BLaER1 treated with 17β-estradiol and CSF1 and Interleukin-3, amounts not matched to agents 10 nM and 100 nM (cell line): ENCODE data around the gene ABL1.
A peak's percentile ranks its signal among the peaks of the same experiment; 100 is the strongest.

ENCODE experiments used
- H3K27ac ChIP-seq, 11 experiments: shearing (Covaris generic); formaldehyde crosslinking; 2 replicates each; pipeline ENCODE4 v1.8.1; 2022
- H3K27me3 ChIP-seq, 11 experiments: shearing (Covaris generic); formaldehyde crosslinking; 2 replicates each; pipeline ENCODE4 v1.8.1; 2022
- H3K36me3 ChIP-seq, 11 experiments: shearing (Covaris generic); formaldehyde crosslinking; 2 replicates each; pipeline ENCODE4 v1.8.1; 2022
- H3K4me1 ChIP-seq, 10 experiments: shearing (Covaris generic); formaldehyde crosslinking; 2 replicates each; pipeline ENCODE4 v1.8.1; 2022
- H3K4me2 ChIP-seq, 11 experiments: shearing (Covaris generic); formaldehyde crosslinking; 2 replicates each; pipeline ENCODE4 v1.8.1; 2022
- H3K4me3 ChIP-seq, 10 experiments: shearing (Covaris generic); formaldehyde crosslinking; 2 replicates each; pipeline ENCODE4 v1.8.1; 2022
- H3K9ac ChIP-seq, 11 experiments: shearing (Covaris generic); formaldehyde crosslinking; 2 replicates each; pipeline ENCODE4 v1.8.1; 2022
- H3K9me3 ChIP-seq, 11 experiments: shearing (Covaris generic); formaldehyde crosslinking; replicated peaks in 1 of 11; 2 replicates each; pipeline ENCODE4 v1.8.1; 2022
- H4K20me1 ChIP-seq, 11 experiments: shearing (Covaris generic); formaldehyde crosslinking; 2 replicates each; pipeline ENCODE4 v1.8.1; 2022
- Cebpa-rat ChIP-seq, 11 experiments: shearing (Covaris generic); IDR thresholded peaks; 2 replicates each; pipeline ENCODE4 v1.8.1; 2022

ABL1 gene

DNA sequence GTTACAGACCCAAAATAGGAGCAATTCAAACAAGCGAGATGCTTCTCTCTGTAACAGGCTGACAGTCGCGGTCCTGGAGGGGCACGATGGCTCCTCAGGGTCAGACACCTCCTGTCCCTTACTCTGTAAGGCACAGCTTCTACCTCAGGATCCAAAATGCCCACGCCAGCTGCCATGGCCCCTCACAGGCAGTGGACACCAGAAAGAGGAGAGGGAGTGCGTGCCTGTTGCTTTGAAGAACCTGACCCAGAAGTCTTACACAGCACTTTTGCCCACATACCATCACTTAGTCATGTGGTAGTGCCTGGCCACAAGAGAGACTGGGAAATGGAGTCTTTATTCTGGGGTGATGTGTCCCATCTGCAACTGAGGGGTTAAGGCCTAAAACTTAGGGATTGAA is 11.6 kb upstream of the ABL1 start:
- no peak for TF ChIP-seq Cebpa-rat (IDR thresholded peaks at IDR 0.05)
- Histone ChIP-seq H3K9me3 (peaks cover 5 to 22% (median 17%) of the 10 kb centered on the region in 11 experiments; a peak in 21 of 22 replicates), H3K27ac (no peak overlapping the region), H3K4me1 (peaks cover 0 to 29% (median 9%) of the 10 kb centered on the region in 10 experiments; a peak in 12 of 20 replicates), H3K36me3 (peaks cover 0 to 12% (median 2%) of the 10 kb centered on the region in 11 experiments; a peak in 5 of 22 replicates), H3K4me3 (no peak overlapping the region), H4K20me1 (peaks cover 0 to 83% (median 10%) of the 10 kb centered on the region in 11 experiments; a peak in 10 of 22 replicates), H3K9ac (no peak overlapping the region), H3K27me3 (no peaks in the 10 kb centered on the region), H3K4me2 (peak overlapping the region in 2 of 11 experiments; percentile 48 to 54; a peak in 5 of 22 replicates)

DNA sequence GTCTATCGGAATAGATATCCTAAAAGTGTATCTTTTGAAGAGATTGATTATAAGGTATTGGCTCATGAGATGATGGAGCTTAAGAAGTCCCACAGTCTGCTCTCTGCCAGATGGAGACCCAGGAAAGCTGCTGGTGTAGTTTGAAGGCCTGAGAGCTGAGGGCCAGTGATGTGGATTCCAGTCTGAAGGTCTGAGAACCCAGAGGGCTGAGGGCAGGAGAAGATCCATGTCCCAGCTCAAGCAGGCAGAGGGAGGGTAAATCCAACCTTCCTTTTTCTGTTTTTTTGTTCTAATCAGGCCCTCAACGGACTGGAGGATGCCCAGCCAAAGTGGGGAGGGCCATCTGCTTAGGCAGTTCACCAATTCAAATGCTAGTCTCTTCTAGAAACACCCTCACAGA is 11.0 kb upstream of the ABL1 start:
- H3K4me3 ChIP-seq, result no peak overlapping the region
- peaks cover 0 to 77% (median 10%) of the 10 kb centered on the region in 11 experiments; a peak in 9 of 22 replicates for H4K20me1 ChIP-seq
- peak overlapping the region in 2 of 11 experiments; percentile 32 to 36; a peak in 2 of 22 replicates for H3K4me2 ChIP-seq
- H3K4me1 ChIP-seq, result peaks cover 0 to 29% (median 9%) of the 10 kb centered on the region in 10 experiments; a peak in 12 of 20 replicates
- peaks cover 0 to 12% (median 4%) of the 10 kb centered on the region in 11 experiments; a peak in 6 of 22 replicates for H3K36me3 ChIP-seq
- peak overlapping the region in 1 of 11 experiments; percentile 19; a peak in 1 of 22 replicates for H3K27ac ChIP-seq
- 0 out of 22 replicates have a peak overlapping the region, but pooled peaks of 1 of the 11 experiments have one; percentile 46 for H3K9ac ChIP-seq
- H3K9me3 ChIP-seq, result peaks cover 11 to 29% (median 24%) of the 10 kb centered on the region in 11 experiments
- TF ChIP-seq Cebpa-rat (IDR thresholded peaks at IDR 0.05), result no peak
- H3K27me3 ChIP-seq, result no peaks in the 10 kb centered on the region

DNA sequence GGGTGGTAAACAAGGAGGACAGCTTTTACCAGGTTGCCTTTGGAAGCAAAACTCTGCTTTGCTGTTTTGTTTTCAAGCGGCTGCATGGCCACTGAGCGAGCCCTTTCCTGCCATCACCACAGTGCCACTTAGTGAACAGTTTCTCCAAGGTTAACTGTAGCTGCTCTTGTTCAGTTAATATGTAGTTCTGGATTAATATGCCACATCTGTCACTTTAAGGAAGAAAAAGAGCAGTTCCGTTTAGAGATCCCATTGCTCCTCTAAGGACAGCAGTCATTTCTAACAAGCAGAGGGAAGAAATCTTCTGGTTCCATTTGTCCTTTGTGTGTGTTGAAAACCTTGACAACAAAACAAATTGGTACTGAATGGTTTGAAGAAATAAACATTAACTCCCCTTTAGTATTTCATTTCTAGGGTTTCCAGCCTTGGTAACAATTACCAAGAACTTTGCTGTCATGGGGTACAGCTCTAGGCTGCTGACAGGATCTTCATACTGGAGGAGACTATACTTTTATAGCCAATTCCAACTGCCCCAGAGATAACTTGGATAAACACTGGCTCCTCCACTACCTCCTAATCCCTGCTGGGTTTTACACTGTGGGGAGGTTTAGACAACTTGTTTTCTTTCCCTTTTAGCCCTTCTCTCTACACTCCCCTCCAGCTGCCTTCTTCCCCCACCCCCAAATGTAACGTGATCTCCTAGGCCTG is 10.3 kb upstream of the ABL1 start:
- H3K27ac ChIP-seq, result peak overlapping the region in 1 of 11 experiments; percentile 19; a peak in 1 of 22 replicates
- no peak for TF ChIP-seq Cebpa-rat (IDR thresholded peaks at IDR 0.05)
- H4K20me1 ChIP-seq, result peaks cover 0 to 75% (median 10%) of the 10 kb centered on the region in 11 experiments; a peak in 9 of 22 replicates
- no peak overlapping the region for H3K4me3 ChIP-seq
- H3K36me3 ChIP-seq, result peaks cover 0 to 14% (median 5%) of the 10 kb centered on the region in 11 experiments; a peak in 6 of 22 replicates
- peak overlapping the region in 6 of 11 experiments; percentile 1 to 36 (median 16); a peak in 7 of 22 replicates for H3K4me2 ChIP-seq
- no peaks in the 10 kb centered on the region for H3K27me3 ChIP-seq
- peaks cover 0 to 29% (median 9%) of the 10 kb centered on the region in 10 experiments; a peak in 12 of 20 replicates for H3K4me1 ChIP-seq
- peak overlapping the region in 2 of 11 experiments; percentile 11 to 46; a peak in 2 of 22 replicates for H3K9ac ChIP-seq
- H3K9me3 ChIP-seq, result peaks cover 13 to 32% (median 27%) of the 10 kb centered on the region in 11 experiments

DNA sequence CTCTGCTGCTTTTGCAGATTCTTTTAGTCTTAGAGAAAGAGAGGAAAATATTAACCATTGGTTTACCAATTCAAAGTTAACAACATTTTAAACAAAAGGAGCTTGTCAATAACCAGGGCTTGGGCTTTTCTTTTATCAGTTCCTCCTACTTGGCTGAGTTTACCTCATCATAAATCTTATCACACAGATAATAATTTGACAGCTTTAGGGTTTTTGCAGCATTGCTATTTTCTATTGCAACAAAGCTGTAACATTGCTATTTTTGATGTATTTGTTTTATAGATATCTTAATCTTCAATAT is 9.8 kb upstream of the ABL1 start:
- H3K4me2 ChIP-seq, result peak overlapping the region in 6 of 11 experiments; percentile 1 to 36 (median 16); a peak in 7 of 22 replicates
- H3K27me3 ChIP-seq, result no peaks in the 10 kb centered on the region
- H3K4me3 ChIP-seq, result no peak overlapping the region
- H3K36me3 ChIP-seq, result peaks cover 0 to 14% (median 5%) of the 10 kb centered on the region in 11 experiments; a peak in 6 of 22 replicates
- H4K20me1 ChIP-seq, result peaks cover 0 to 75% (median 10%) of the 10 kb centered on the region in 11 experiments; a peak in 10 of 22 replicates
- no peak for TF ChIP-seq Cebpa-rat (IDR thresholded peaks at IDR 0.05)
- H3K9me3 ChIP-seq, result peaks cover 13 to 32% (median 27%) of the 10 kb centered on the region in 11 experiments
- H3K4me1 ChIP-seq, result peaks cover 0 to 29% (median 9%) of the 10 kb centered on the region in 10 experiments; a peak in 12 of 20 replicates
- H3K27ac ChIP-seq, result no peak overlapping the region
- H3K9ac ChIP-seq, result peak overlapping the region in 2 of 11 experiments; percentile 11 to 46; a peak in 2 of 22 replicates

DNA sequence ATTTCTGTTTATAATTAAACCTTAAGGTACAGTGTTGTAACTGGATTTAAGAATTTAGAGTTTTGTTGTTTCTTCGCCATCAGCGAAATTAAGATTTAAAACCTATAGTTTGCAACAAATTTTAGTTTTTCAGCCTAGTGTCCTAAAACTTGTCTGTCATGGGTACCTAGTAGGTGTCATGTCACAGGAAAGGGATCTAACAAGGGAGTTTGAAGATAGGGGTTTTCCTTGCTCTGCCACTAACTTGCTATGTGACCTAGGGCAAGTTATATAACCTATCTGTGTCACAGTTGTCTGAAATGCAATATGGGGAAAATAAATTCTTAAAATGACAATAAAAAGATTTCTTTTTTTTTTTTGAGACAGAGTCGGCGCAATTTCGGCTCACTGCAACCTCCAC is 9.2 kb upstream of the ABL1 start:
- peaks cover 0 to 29% (median 9%) of the 10 kb centered on the region in 10 experiments; a peak in 12 of 20 replicates for H3K4me1 ChIP-seq
- no peak overlapping the region; a peak in 1 of 22 replicates for H3K4me2 ChIP-seq
- TF ChIP-seq Cebpa-rat (IDR thresholded peaks at IDR 0.05), result no peak
- H3K27ac ChIP-seq, result no peak overlapping the region
- H3K4me3 ChIP-seq, result no peak overlapping the region
- peaks cover 13 to 32% (median 27%) of the 10 kb centered on the region in 11 experiments for H3K9me3 ChIP-seq
- H3K27me3 ChIP-seq, result no peaks in the 10 kb centered on the region
- peaks cover 0 to 75% (median 10%) of the 10 kb centered on the region in 11 experiments; a peak in 10 of 22 replicates for H4K20me1 ChIP-seq
- H3K36me3 ChIP-seq, result peaks cover 0 to 14% (median 5%) of the 10 kb centered on the region in 11 experiments; a peak in 6 of 22 replicates
- H3K9ac ChIP-seq, result no peak overlapping the region

DNA sequence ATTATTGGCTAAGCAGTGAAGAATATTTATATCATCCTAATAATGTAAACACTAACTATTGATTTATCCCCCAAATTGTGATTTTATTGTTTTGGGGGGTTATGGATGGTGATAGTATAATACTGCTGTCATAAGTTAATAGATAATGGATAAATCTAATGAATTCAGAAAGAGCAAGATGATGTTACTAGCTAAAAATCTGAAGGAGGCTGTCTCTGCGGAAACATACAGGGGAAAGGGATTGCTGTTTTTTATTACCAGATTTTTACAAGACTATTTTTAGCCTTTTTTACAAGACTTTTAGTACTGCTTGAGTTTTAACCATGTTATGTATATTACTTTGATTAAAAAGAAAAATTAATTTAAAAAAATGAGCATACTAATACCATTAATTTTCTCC is 5.3 kb upstream of the ABL1 start:
- Histone ChIP-seq H3K36me3 (peaks cover 0 to 14% (median 5%) of the 10 kb centered on the region in 11 experiments; a peak in 6 of 22 replicates), H3K27ac (no peak overlapping the region), H3K4me1 (peaks cover 15 to 30% (median 22%) of the 10 kb centered on the region in 10 experiments), H3K9me3 (peaks cover 13 to 32% (median 27%) of the 10 kb centered on the region in 11 experiments), H3K4me3 (no peak overlapping the region), H3K27me3 (no peaks in the 10 kb centered on the region), H3K9ac (no peak overlapping the region), H4K20me1 (peaks cover 0 to 74% (median under 1%) of the 10 kb centered on the region in 11 experiments; a peak in 9 of 22 replicates), H3K4me2 (no peak overlapping the region)
- TF ChIP-seq Cebpa-rat (IDR thresholded peaks at IDR 0.05), result no peak

DNA sequence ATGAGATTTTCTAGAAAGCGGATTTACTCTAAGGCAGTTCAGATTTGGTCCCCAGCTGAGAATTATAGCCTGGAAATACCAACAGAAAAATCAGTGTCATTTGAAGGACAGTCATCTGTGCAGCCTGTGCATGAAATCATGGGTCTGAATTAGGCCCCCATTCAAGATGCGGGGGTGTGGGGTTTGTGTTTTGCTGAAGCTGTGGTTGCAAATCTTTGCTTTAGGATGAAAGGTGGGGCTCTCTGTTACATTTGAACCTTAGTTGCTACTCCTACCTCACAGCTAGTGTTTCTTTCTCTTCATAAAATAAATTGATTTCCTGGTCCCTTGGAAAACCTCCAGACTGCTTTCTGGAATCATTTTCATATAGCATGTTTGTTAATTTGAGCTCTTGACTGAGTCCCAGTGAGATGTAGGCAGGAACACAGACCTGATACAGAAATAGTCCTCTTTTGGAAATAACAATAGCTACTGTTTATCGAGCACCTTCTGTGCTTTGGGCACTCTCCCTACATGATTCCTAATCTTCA is 4.8 kb upstream of the ABL1 start:
- H3K27me3 ChIP-seq, result no peaks in the 10 kb centered on the region
- no peak overlapping the region for H3K4me2 ChIP-seq
- H3K27ac ChIP-seq, result no peak overlapping the region
- peaks cover 15 to 25% (median 17%) of the 10 kb centered on the region in 10 experiments for H3K4me1 ChIP-seq
- TF ChIP-seq Cebpa-rat (IDR thresholded peaks at IDR 0.05), result no peak
- peaks cover 13 to 32% (median 27%) of the 10 kb centered on the region in 11 experiments for H3K9me3 ChIP-seq
- H4K20me1 ChIP-seq, result peaks cover 0 to 70% (median 0%) of the 10 kb centered on the region in 11 experiments; a peak in 8 of 22 replicates
- H3K9ac ChIP-seq, result no peak overlapping the region
- peaks cover 0 to 14% (median 5%) of the 10 kb centered on the region in 11 experiments; a peak in 6 of 22 replicates for H3K36me3 ChIP-seq
- no peak overlapping the region for H3K4me3 ChIP-seq

DNA sequence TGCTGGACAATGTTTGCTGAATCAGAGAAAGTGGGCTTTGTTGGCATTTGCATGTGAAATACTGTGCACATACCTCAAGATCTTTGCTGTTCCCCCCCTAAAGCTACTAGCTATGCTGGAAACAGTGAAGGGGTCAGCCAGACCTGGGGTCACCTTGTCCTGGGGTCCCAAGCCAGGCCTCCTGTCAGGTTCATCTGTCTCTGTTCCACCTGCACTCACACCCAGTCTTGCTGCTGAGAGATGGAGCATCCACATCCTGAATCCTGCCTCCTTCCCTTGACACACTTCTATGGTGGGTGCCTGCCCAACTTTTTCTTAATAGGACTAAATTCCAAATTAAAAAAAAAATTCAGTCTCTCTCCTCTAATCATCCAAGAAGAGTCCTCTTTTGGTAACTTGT is 4.0 kb upstream of the ABL1 start:
- no peak overlapping the region for H3K4me2 ChIP-seq
- no peak overlapping the region for H3K27ac ChIP-seq
- H3K9me3 ChIP-seq, result peaks cover 13 to 32% (median 27%) of the 10 kb centered on the region in 11 experiments
- peaks cover 14 to 24% (median 16%) of the 10 kb centered on the region in 10 experiments for H3K4me1 ChIP-seq
- no peaks in the 10 kb centered on the region for H3K27me3 ChIP-seq
- H4K20me1 ChIP-seq, result peaks cover 0 to 67% (median 3%) of the 10 kb centered on the region in 11 experiments; a peak in 12 of 22 replicates
- H3K4me3 ChIP-seq, result no peak overlapping the region
- no peak for TF ChIP-seq Cebpa-rat (IDR thresholded peaks at IDR 0.05)
- H3K9ac ChIP-seq, result no peak overlapping the region
- H3K36me3 ChIP-seq, result peaks cover 0 to 14% (median 5%) of the 10 kb centered on the region in 11 experiments; a peak in 6 of 22 replicates
